Left renal cortex interstitium (tissue), 4 donors: ENCODE results near the gene NOS1AP. TPM values are rescaled to one million over a fixed set of nuclear protein-coding genes. Genes with fewer than 3 reads are reported as not detected.
A peak's percentile ranks its signal among the peaks of the same experiment; 100 is the strongest.
"Not testable (repeated sequence)": the region's sequence is repeated elsewhere in the genome, so short reads cannot be mapped to it uniquely, and the experiment has no call there.

Source experiments
- DNase-seq, 4 donors: peaks; one replicate each; pipeline ENCODE4 v3.0.0-alpha.2; 2013; ENCODE audit warnings: low read depth in 4 of 4, low spot score in 2 of 4, missing footprints in 1 of 4
- polyA plus RNA-seq, 4 donors: library from polyadenylated mRNA; unstranded; fragments of 120-200 nt; gene quantifications; one replicate each; pipeline ENCODE4 v1.2.1, GENCODE V29; 2013; ENCODE audit not compliant: insufficient read length in 4 of 4

Gene NOS1AP
- polyA plus RNA-seq, 4 donors = 8.1 to 12.8 (median 10.7) TPM

- DNase-seq = no peak
These were observed 248.1 kb downstream of the NOS1AP start for GRCh38 chr1:162317621-162318020.

- DNase-seq = no peak
These were observed 250.1 kb downstream of the NOS1AP start for GRCh38 chr1:162319493-162320175.

GRCh38 chr1:162321809-162322422, 252.4 kb downstream of the NOS1AP start:
- DNase-seq = no peak

GRCh38 chr1:162323023-162323422, 253.5 kb downstream of the NOS1AP start:
- DNase-seq = no peak

- DNase-seq = no peak
These were observed 254.9 kb downstream of the NOS1AP start for GRCh38 chr1:162324396-162324795.

GRCh38 chr1:162326559-162326958, 257.1 kb downstream of the NOS1AP start:
- no peak for DNase-seq

- no peak for DNase-seq
These were observed 257.8 kb downstream of the NOS1AP start for GRCh38 chr1:162327144-162327787.

- no peak for DNase-seq
These were observed 258.3 kb downstream of the NOS1AP start for GRCh38 chr1:162327788-162328165.

- no peak for DNase-seq
These were observed 259.0 kb downstream of the NOS1AP start for GRCh38 chr1:162328512-162328911.

GRCh38 chr1:162329826-162330225, 260.3 kb downstream of the NOS1AP start:
- no peak for DNase-seq

- no peak for DNase-seq
These were observed 264.5 kb downstream of the NOS1AP start for GRCh38 chr1:162333991-162334390.

GRCh38 chr1:162335126-162335525, 265.6 kb downstream of the NOS1AP start:
- no peak for DNase-seq

GRCh38 chr1:162336621-162337285, 267.3 kb downstream of the NOS1AP start:
- no peak for DNase-seq

- no peak for DNase-seq
These were observed 273.0 kb downstream of the NOS1AP start for GRCh38 chr1:162342452-162342983.

GRCh38 chr1:162343470-162343869, 274.0 kb downstream of the NOS1AP start:
- DNase-seq = no peak

GRCh38 chr1:162347281-162347680, 277.8 kb downstream of the NOS1AP start:
- no peak for DNase-seq

- DNase-seq = peak in 2 of 4 donors; percentile 28 to 39
These were observed 280.3 kb downstream of the NOS1AP start for GRCh38 chr1:162349635-162350330.

- DNase-seq = no peak
These were observed 281.9 kb downstream of the NOS1AP start for GRCh38 chr1:162351246-162351842.

GRCh38 chr1:162351874-162352273, 282.4 kb downstream of the NOS1AP start:
- not testable (repeated sequence) for DNase-seq

GRCh38 chr1:162353078-162353477, 283.6 kb downstream of the NOS1AP start:
- no peak for DNase-seq
